Endothelial cell of umbilical vein (primary cell): ENCODE results near the gene TXNRD3. TPM values are rescaled to one million over a fixed set of nuclear protein-coding genes. Genes with fewer than 3 reads are reported as not detected.

Source experiments
- BruUV-seq: library from RNA; stranded (reverse); fragments of 400-500 nt; replicated peaks from 2 replicates; lab custom pipeline; 2021; lab: Mats Ljungman, UMichigan
- CTCF ChIA-PET: fragments of 300-600, 350-600 bp; sonication (Branson Sonifier 250); formaldehyde crosslinking; loops from one replicate; lab custom pipeline; 2021; ENCODE audit warnings: antibody characterized with exemption, inconsistent platforms; lab: Charles Lee
- POLR2A ChIA-PET: fragments of 300-600, 350-600 bp; sonication (Branson Sonifier 250); formaldehyde crosslinking; loops from one replicate; lab custom pipeline; 2021; ENCODE audit warnings: antibody characterized with exemption, inconsistent platforms; lab: Charles Lee
- DNase-seq: peaks from one replicate; pipeline ENCODE4 v3.0.0-alpha.2; 2011; ENCODE audit warnings: low read depth, low spot score
- FAIRE-seq: peaks from 2 replicates; lab custom pipeline; 2011; peaks lifted over from hg19 to GRCh38; lab: Jason Lieb, UNC
- H2AFZ ChIP-seq: 2 replicates; pipeline ENCODE4 v1.6.0; 2012; ENCODE audit warnings: low read depth, low read length, control low read depth, inconsistent platforms
- H3K27ac ChIP-seq: 2 replicates; pipeline ENCODE4 v1.5.1; 2011; ENCODE audit warnings: low read depth, mild to moderate bottlenecking, control low read depth, low read length, moderate library complexity; ENCODE audit not compliant: insufficient read depth
- H3K27me3 ChIP-seq, 2 experiments: 2 replicates each; pipeline versions ENCODE4 v1.6.0 to v1.6.1; 2011; ENCODE audit warnings: low read length in 2 of 2, mixed read lengths in 1 of 2; ENCODE audit not compliant: control insufficient read depth in 2 of 2, insufficient read depth in 2 of 2
- H3K36me3 ChIP-seq, 2 experiments: 2 replicates in 1 of 2; 3 replicates in 1 of 2; pipeline ENCODE4 v1.5.1; 2011; ENCODE audit warnings: low read length in 2 of 2, mild to moderate bottlenecking in 1 of 2, moderate library complexity in 1 of 2; ENCODE audit not compliant: control insufficient read depth in 2 of 2, insufficient read depth in 2 of 2; ENCODE audit errors: extremely low read depth in 1 of 2
- H3K4me1 ChIP-seq: 3 replicates; pipeline ENCODE4 v1.5.1; 2011; ENCODE audit warnings: mild to moderate bottlenecking, low read length; ENCODE audit not compliant: control insufficient read depth, insufficient read depth; ENCODE audit errors: extremely low read depth
- H3K4me2 ChIP-seq: 2 replicates; pipeline ENCODE4 v1.6.1; 2011; ENCODE audit warnings: low read length, control low read depth, mixed read lengths; ENCODE audit not compliant: insufficient read depth
- H3K4me3 ChIP-seq, 3 experiments: fragments of 200-600 bp in 1 of 3; sonication (generic), shearing (Covaris generic) in 1 of 3; replicated peaks in 1 of 3; 2 replicates each; pipeline ENCODE4 v1.5.1; 2011 to 2016; ENCODE audit warnings: control low read depth in 3 of 3, low read length in 3 of 3, mild to moderate bottlenecking in 2 of 3, inconsistent platforms in 1 of 3, low read depth in 1 of 3, moderate library complexity in 1 of 3; ENCODE audit not compliant: insufficient read depth in 1 of 3
- H3K79me2 ChIP-seq: 2 replicates; pipeline ENCODE4 v1.6.0; 2012; ENCODE audit warnings: low read length, inconsistent platforms; ENCODE audit not compliant: control insufficient read depth, insufficient read depth
- H3K9ac ChIP-seq: replicated peaks from 2 replicates; pipeline ENCODE3; 2011; ENCODE audit warnings: low read length, control low read depth; ENCODE audit not compliant: insufficient read depth; ENCODE audit errors: extremely low read depth
- H3K9me1 ChIP-seq: replicated peaks from 3 replicates; pipeline ENCODE4 v1.6.0; 2011; ENCODE audit warnings: mild to moderate bottlenecking, low read length; ENCODE audit not compliant: control insufficient read depth, insufficient read depth; ENCODE audit errors: extremely low read depth
- H3K9me3 ChIP-seq: replicated peaks from 2 replicates; pipeline ENCODE4 v1.5.1; 2012; ENCODE audit warnings: low read length, inconsistent platforms; ENCODE audit not compliant: control insufficient read depth, insufficient read depth
- H4K20me1 ChIP-seq: replicated peaks from 2 replicates; pipeline ENCODE3; 2011; ENCODE audit warnings: mild to moderate bottlenecking, low read length; ENCODE audit not compliant: control insufficient read depth, insufficient read depth; ENCODE audit errors: extremely low read depth
- CTCF ChIP-seq, 2 donors: IDR thresholded peaks; 1 replicate in 1 of 2; 2 replicates in 1 of 2; pipeline ENCODE4 v1.5.1; 2011; ENCODE audit warnings: low read length in 2 of 2, mild to moderate bottlenecking in 2 of 2, moderate library complexity in 2 of 2, control low read depth in 1 of 2, inconsistent platforms in 1 of 2, low read depth in 1 of 2; ENCODE audit not compliant: insufficient read depth in 1 of 2; ENCODE audit errors: extremely low read depth in 1 of 2
- EZH2 ChIP-seq: IDR thresholded peaks from 2 replicates; pipeline ENCODE4 v1.6.1; 2012; ENCODE audit warnings: borderline replicate concordance, low read depth, mild to moderate bottlenecking, moderate library complexity, low read length, inconsistent platforms; ENCODE audit not compliant: severe bottlenecking
- FOS ChIP-seq: IDR thresholded peaks from 2 replicates; pipeline ENCODE4 v1.6.1; 2011; ENCODE audit warnings: mild to moderate bottlenecking, low read length, moderate library complexity, borderline replicate concordance; ENCODE audit not compliant: insufficient read depth
- GATA2 ChIP-seq: IDR thresholded peaks from 2 replicates; pipeline ENCODE4 v1.7.0; 2011; ENCODE audit warnings: low read depth, mild to moderate bottlenecking, moderate library complexity, mixed read lengths, low read length; ENCODE audit not compliant: insufficient read length, insufficient read depth
- JUN ChIP-seq: IDR thresholded peaks from 2 replicates; pipeline ENCODE4 v1.6.1; 2011; ENCODE audit warnings: borderline replicate concordance, low read depth; ENCODE audit not compliant: insufficient read length, insufficient read depth
- MAX ChIP-seq: IDR thresholded peaks from 2 replicates; pipeline ENCODE4 v1.6.1; 2011; ENCODE audit not compliant: insufficient read depth, insufficient read length
- MYC ChIP-seq: IDR thresholded peaks from one replicate; pipeline ENCODE4 v1.6.1; 2011; ENCODE audit warnings: mild to moderate bottlenecking, low read depth, low read length
- POLR2A ChIP-seq: IDR thresholded peaks from 2 replicates; pipeline ENCODE4 v1.6.1; 2012; ENCODE audit warnings: low read depth, mild to moderate bottlenecking, control low read depth, low read length
- POLR2AphosphoS5 ChIP-seq: IDR thresholded peaks from 2 replicates; pipeline ENCODE4 v1.6.1; 2012; ENCODE audit warnings: low read depth, mild to moderate bottlenecking, control low read depth, low read length, moderate library complexity; ENCODE audit not compliant: insufficient read depth
- dilution Hi-C: fragments of 300-500 bp; cut with MboI; formaldehyde crosslinking; loops from one replicate; pipeline ENCODE4 v1.15.0; 2019; ENCODE audit warnings: low sequenced_read_pairs; ENCODE audit not compliant: extremely low pct_ligation_motif_present
- intact Hi-C: fragments of 100-400 bp; cut with micrococcal nuclease; formaldehyde crosslinking; loops from one replicate; pipeline ENCODE4 v1.10.0; 2022
- polyA plus RNA-seq, 4 experiments: library from polyadenylated mRNA; depleted of rRNA in 3 of 4; stranded (reverse) in 3 of 4; unstranded in 1 of 4; fragments of >200 nt; gene quantifications; 2 replicates each; pipeline versions ENCODE4 v1.2.1 to v1.2.3, GENCODE V29; 2011 to 2012; ENCODE audit warnings: missing spikeins in 1 of 4
- total RNA-seq: library from RNA; stranded (reverse); gene quantifications from 2 replicates; pipeline ENCODE4 v1.2.3, GENCODE V29; 2021

Gene TXNRD3
- total and polyA plus RNA-seq, 2 donors (not counting 3 experiments of a cell fraction or from before 2014, with no cell fraction given) = 2.6 to 7.1 TPM

- POLR2A ChIA-PET = no interaction called here
- Histone ChIP-seq H3K27ac (no peak overlapping the region), H3K27me3 (peaks cover 6 to 32% of the 10 kb centered on the region in 2 experiments), H3K4me3 (no peak overlapping the region), H4K20me1 (no peaks in the 10 kb centered on the region), H3K9ac (no peak overlapping the region), H3K9me3 (no peaks in the 10 kb centered on the region), H3K9me1 (no peaks in the 10 kb centered on the region), H3K36me3 (no peaks in the 10 kb centered on the region), H3K79me2 (no peaks in the 10 kb centered on the region), H3K4me2 (no peak overlapping the region), H2AFZ (no peak overlapping the region), H3K4me1 (no peaks in the 10 kb centered on the region)
- intact Hi-C loops = loop anchor here (2.0 to 10.0 kb wide), 3 partner anchors 75 to 497 kb away; no protein-coding TSS in a partner anchor
- no peak for FAIRE-seq
- DNase-seq = no peak
- dilution Hi-C loops = no loop called here
- BruUV-seq = no TSS peak
- TF ChIP-seq JUN (no peak), POLR2AphosphoS5 (no peak), POLR2A (no peak), EZH2 (no peak), FOS (no peak), GATA2 (no peak), CTCF (IDR thresholded peaks at IDR 0.05; ENCODE audit: extremely low read depth in 1 of 2, insufficient read depth in 1 of 2, low read depth in 1 of 2, low read length in 2 of 2) (no peak), MAX (no peak), MYC (no peak)
- CTCF ChIA-PET = interaction anchor here (0.6 to 7.2 kb wide), 5 partner anchors 24 to 1834 kb away, joined by 3 to 92 read pairs (median 5); no protein-coding TSS in a partner anchor
These were observed 23.1 kb upstream of the TXNRD3 start for GRCh38 chr3:126677862-126678503.
